Body of pancreas (tissue), 4 donors: ENCODE data around the gene NPTX1. TPM values are rescaled to one million over a fixed set of nuclear protein-coding genes. Genes with fewer than 3 reads are reported as not detected.

Experiments
- ATAC-seq: fragments of 150-250 bp; one replicate; pipeline ENCODE4 v1.9.1; 2016
- DNase-seq, 4 donors: peaks; one replicate each; pipeline ENCODE4 v3.0.0-alpha.2; 2019
- H3K27ac ChIP-seq, 4 donors: fragments of 200-600 bp; sonication (generic); 1 replicate in 3 of 4; 2 replicates in 1 of 4; pipeline versions ENCODE4 v1.5.1 to v1.6.1; 2016 to 2019; ENCODE audit warnings: mild to moderate bottlenecking in 1 of 4, mixed read lengths in 1 of 4, moderate library complexity in 1 of 4
- H3K27me3 ChIP-seq, 2 donors: fragments of 200-600 bp; sonication (generic); one replicate each; pipeline ENCODE4 v1.6.0; 2016; ENCODE audit warnings: mild to moderate bottlenecking in 1 of 2
- H3K36me3 ChIP-seq, 2 donors: fragments of 200-600 bp; sonication (generic); replicated peaks in 1 of 2; 2 replicates each; pipeline ENCODE4 v1.5.1; 2016; ENCODE audit warnings: low read depth in 2 of 2; ENCODE audit not compliant: insufficient read depth in 1 of 2
- H3K4me1 ChIP-seq: fragments of 200-600 bp; sonication (generic); one replicate; pipeline ENCODE4 v1.6.0; 2016
- H3K4me3 ChIP-seq, 2 donors: fragments of 200-600 bp; sonication (generic); 1 replicate in 1 of 2; 2 replicates in 1 of 2; pipeline ENCODE4 v1.5.1; 2016 to 2019
- H3K9me3 ChIP-seq, 3 donors: fragments of 200-600 bp; sonication (generic); 1 replicate in 2 of 3; 2 replicates in 1 of 3; pipeline ENCODE4 v1.5.1; 2016
- POLR2A ChIP-seq, 3 donors: fragments of 450-650 bp; IDR thresholded peaks; one replicate each; pipeline ENCODE4 v1.6.1; 2016; ENCODE audit warnings: antibody characterized with exemption in 3 of 3, mild to moderate bottlenecking in 2 of 3
- WGBS, 2 donors: methylation state at CpG; one replicate each; pipeline ENCODE4 v1.1.5; 2017; 5-methylcytosine and 5-hydroxymethylcytosine counted together
- intact Hi-C: fragments of 100-400 bp; cut with DNase I; formaldehyde crosslinking; loops from one replicate; pipeline ENCODE4 v1.15.1; 2023
- total RNA-seq, 2 donors: library from RNA; depleted of rRNA; stranded (reverse); fragments of >200 nt; gene quantifications; one replicate each; pipeline ENCODE4 v1.1.0, GENCODE V29; 2016
- TF ChIP-seq, protein P1 (sequence below), 7 experiments: fragments of 450-650 bp in 4 of 7; fragments of 200-600 bp in 3 of 7; sonication (generic) in 3 of 7; IDR thresholded peaks; one replicate each; pipeline ENCODE4 v1.5.1; 2016 to 2019; ENCODE audit warnings: antibody characterized with exemption in 7 of 7

NPTX1 gene
- total RNA-seq, 2 donors from 2014 or later, result 0.26 TPM; not detected in 1

DNA sequence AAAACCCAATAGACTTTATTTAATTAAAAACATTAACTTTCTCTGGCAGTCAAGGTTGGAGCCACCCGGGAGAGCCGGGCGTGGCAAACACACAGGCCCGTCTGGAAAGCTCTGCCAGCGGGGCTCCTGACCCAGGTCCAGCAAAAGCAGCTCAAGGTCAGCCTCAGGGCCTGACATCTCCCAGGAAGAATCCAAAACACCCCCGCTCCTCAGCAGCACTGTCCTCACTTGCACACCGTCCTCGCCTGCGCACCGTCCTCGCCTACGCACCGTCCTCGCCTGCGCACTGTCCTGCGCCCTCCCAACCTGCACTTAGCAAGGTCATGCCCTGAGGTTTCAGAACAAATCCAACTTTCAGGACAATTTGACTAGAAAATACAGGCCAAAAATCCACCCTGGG, 36.8 kb upstream of the NPTX1 start:
- Histone ChIP-seq H3K27ac (no peak overlapping the region), H3K27me3 (no peaks in the 10 kb centered on the region), H3K4me1 (no peaks in the 10 kb centered on the region), H3K4me3 (no peak overlapping the region), H3K36me3 (no peaks in the 10 kb centered on the region), H3K9me3 (no peaks in the 10 kb centered on the region)
- intact Hi-C loops, result no loop called here
- no peak for ATAC-seq
- TF ChIP-seq, protein P1, sequence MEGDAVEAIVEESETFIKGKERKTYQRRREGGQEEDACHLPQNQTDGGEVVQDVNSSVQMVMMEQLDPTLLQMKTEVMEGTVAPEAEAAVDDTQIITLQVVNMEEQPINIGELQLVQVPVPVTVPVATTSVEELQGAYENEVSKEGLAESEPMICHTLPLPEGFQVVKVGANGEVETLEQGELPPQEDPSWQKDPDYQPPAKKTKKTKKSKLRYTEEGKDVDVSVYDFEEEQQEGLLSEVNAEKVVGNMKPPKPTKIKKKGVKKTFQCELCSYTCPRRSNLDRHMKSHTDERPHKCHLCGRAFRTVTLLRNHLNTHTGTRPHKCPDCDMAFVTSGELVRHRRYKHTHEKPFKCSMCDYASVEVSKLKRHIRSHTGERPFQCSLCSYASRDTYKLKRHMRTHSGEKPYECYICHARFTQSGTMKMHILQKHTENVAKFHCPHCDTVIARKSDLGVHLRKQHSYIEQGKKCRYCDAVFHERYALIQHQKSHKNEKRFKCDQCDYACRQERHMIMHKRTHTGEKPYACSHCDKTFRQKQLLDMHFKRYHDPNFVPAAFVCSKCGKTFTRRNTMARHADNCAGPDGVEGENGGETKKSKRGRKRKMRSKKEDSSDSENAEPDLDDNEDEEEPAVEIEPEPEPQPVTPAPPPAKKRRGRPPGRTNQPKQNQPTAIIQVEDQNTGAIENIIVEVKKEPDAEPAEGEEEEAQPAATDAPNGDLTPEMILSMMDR (IDR thresholded peaks at IDR 0.05), result no peak
- TF ChIP-seq POLR2A (IDR thresholded peaks at IDR 0.05), result no peak
- DNase-seq, result no peak
- WGBS, 2 donors, result 66 to 70% methylated on average over 16 of the region's 16 CpGs

DNA sequence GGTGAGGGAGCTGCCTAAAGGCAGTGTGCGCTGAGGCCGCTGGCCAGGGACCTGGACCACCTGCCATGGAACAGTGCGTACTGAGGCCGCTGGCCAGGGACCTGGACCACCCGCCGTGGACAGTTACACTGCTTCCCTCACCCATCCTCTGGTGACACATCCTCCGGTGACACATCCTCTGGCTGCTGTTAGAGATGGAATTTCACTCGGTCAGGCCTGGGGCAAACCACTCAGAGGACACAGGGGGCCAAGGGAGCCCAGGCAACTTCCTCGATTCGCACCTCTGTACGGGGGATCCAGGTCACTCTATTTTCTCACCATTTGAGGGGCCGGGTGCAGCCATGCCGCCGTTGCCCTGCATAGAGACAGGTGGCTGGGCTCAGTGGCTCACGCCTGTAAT, 35.8 kb upstream of the NPTX1 start:
- no peaks in the 10 kb centered on the region for H3K9me3 ChIP-seq

GRCh38 chr17:80511222-80512180, 35.1 kb upstream of the NPTX1 start:
- no peak for TF ChIP-seq POLR2A (IDR thresholded peaks at IDR 0.05)
- TF ChIP-seq, protein P1 (IDR thresholded peaks at IDR 0.05), result no peak
- H3K27me3 ChIP-seq, result no peaks in the 10 kb centered on the region
- H3K36me3 ChIP-seq, result no peaks in the 10 kb centered on the region
- no peak overlapping the region for H3K27ac ChIP-seq
- no peaks in the 10 kb centered on the region for H3K9me3 ChIP-seq
- H3K4me1 ChIP-seq, result no peaks in the 10 kb centered on the region
- ATAC-seq, result no peak
- DNase-seq, result no peak
- 33 to 49% methylated on average over 11 to 18 of the region's 18 CpGs for WGBS, 2 donors
- intact Hi-C loops, result no loop called here
- H3K4me3 ChIP-seq, result no peak overlapping the region

More for the DNA sequence above, 35.8 kb upstream of the NPTX1 start:
- Histone ChIP-seq H3K36me3 (no peaks in the 10 kb centered on the region), H3K4me3 (no peak overlapping the region), H3K27ac (no peak overlapping the region), H3K27me3 (no peaks in the 10 kb centered on the region), H3K4me1 (no peaks in the 10 kb centered on the region)
- ATAC-seq (no peak), DNase-seq (no peak)
- 71 to 81% methylated on average over 11 to 15 of the region's 15 CpGs for WGBS, 2 donors
- no peak for TF ChIP-seq POLR2A (IDR thresholded peaks at IDR 0.05)
- TF ChIP-seq, protein P1 (IDR thresholded peaks at IDR 0.05), result no peak
- intact Hi-C loops, result no loop called here

GRCh38 chr17:80510772-80511171, 34.4 kb upstream of the NPTX1 start:
- no peak overlapping the region for H3K4me3 ChIP-seq
- ATAC-seq (no peak), DNase-seq (no peak)
- 73 to 74% methylated on average over 3 to 9 of the region's 9 CpGs for WGBS, 2 donors
- no peak for TF ChIP-seq POLR2A (IDR thresholded peaks at IDR 0.05)
- TF ChIP-seq, protein P1 (IDR thresholded peaks at IDR 0.05), result no peak
- no peaks in the 10 kb centered on the region for H3K4me1 ChIP-seq
- H3K27ac ChIP-seq, result no peak overlapping the region
- intact Hi-C loops, result no loop called here
- H3K27me3 ChIP-seq, result peaks cover 0 to 5% of the 10 kb centered on the region in 2 donors
- no peaks in the 10 kb centered on the region for H3K9me3 ChIP-seq
- H3K36me3 ChIP-seq, result no peaks in the 10 kb centered on the region
